ENCODE measurements around the gene TIAM1.

DNA sequence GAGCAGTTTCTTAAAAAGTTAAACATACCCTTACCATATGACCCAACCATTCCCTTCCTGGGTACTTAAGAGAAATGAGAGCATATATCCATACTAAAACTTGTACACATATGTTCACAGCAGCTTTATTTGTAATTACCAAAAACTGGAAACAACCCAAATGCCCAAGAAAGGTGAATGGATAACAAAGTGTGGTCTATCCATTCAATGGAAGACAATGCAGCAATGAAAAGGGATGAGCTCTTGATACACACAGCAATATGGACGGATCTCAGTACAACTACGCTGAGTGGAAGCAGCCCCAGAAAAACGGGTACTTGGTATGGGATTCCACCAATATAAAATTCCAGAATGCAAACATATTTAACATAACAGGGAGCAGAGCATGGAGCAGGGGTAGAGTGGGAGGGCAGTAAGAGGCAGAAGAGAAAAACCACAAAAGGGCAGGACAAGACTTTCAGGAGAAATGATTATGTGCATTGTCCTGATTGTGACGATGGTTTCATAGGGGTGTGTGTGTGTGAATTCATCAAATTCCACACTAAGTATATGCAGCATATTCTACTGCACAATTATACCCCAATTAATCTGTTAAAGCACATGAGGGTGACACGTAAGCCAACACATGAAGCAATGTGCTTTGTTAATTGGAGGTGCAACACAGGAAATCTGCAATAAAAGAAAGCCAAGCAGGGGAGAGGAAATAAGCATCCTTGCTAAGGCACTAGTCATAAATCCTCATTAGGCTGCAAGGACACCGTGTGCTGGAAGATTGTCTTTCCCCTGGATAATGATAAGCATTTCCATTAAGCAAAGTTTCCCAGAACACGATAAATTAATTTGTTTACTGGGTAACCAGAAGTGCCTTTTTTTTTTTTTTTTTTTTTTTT is 192.7 kb downstream of the TIAM1 start:
- TF ChIP-seq, protein P1, sequence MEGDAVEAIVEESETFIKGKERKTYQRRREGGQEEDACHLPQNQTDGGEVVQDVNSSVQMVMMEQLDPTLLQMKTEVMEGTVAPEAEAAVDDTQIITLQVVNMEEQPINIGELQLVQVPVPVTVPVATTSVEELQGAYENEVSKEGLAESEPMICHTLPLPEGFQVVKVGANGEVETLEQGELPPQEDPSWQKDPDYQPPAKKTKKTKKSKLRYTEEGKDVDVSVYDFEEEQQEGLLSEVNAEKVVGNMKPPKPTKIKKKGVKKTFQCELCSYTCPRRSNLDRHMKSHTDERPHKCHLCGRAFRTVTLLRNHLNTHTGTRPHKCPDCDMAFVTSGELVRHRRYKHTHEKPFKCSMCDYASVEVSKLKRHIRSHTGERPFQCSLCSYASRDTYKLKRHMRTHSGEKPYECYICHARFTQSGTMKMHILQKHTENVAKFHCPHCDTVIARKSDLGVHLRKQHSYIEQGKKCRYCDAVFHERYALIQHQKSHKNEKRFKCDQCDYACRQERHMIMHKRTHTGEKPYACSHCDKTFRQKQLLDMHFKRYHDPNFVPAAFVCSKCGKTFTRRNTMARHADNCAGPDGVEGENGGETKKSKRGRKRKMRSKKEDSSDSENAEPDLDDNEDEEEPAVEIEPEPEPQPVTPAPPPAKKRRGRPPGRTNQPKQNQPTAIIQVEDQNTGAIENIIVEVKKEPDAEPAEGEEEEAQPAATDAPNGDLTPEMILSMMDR (conservative IDR thresholded peaks at IDR 0.05; ENCODE audit: low read length), result no peak
- TF ChIP-seq EZH2phosphoT487 (IDR thresholded peaks at IDR 0.05; ENCODE audit: borderline replicate concordance, low read depth, low read length), result no peak
